Measurements from ENCODE around the gene BTN1A1. TPM values are rescaled to one million over a fixed set of nuclear protein-coding genes. Genes with fewer than 3 reads are reported as not detected.

BTN1A1 gene, protein sequence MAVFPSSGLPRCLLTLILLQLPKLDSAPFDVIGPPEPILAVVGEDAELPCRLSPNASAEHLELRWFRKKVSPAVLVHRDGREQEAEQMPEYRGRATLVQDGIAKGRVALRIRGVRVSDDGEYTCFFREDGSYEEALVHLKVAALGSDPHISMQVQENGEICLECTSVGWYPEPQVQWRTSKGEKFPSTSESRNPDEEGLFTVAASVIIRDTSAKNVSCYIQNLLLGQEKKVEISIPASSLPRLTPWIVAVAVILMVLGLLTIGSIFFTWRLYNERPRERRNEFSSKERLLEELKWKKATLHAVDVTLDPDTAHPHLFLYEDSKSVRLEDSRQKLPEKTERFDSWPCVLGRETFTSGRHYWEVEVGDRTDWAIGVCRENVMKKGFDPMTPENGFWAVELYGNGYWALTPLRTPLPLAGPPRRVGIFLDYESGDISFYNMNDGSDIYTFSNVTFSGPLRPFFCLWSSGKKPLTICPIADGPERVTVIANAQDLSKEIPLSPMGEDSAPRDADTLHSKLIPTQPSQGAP
- polyA plus RNA-seq (not detected in 3 replicates), polyA minus RNA-seq (not detected in 3 replicates)
- not detected for polyA plus RNA-seq (2011; ENCODE audit: low read depth)
- polyA plus RNA-seq (2011; cell fraction: cytosol; rRNA removed): not detected in 2 replicates
- polyA plus RNA-seq (2011; cell fraction: nucleus; rRNA removed): not detected in 2 replicates
- not detected in 2 replicates for polyA plus RNA-seq (2012; ENCODE audit: low replicate concordance)
- polyA minus RNA-seq (2011; cell fraction: cytosol; rRNA and poly(A)+ RNA removed): not detected
- not detected in 2 replicates for polyA minus RNA-seq (2011; cell fraction: nucleus; rRNA and poly(A)+ RNA removed)

GRCh38 chr6:26500102-26500501 is at the start of gene BTN1A1:
Gene BTN1A1, plus strand, starts transcription at chr6:26500303. Its CDS starts 984 bp downstream, at chr6:26501287.
- no peak for DNase-seq (ENCODE audit: low read depth, low spot score)
- no peak within 1 kb of the TSS for H3K4me3 ChIP-seq (ENCODE audit: control insufficient read depth in 2 of 3, extremely low read depth in 1 of 3, insufficient read depth in 2 of 3, low read depth in 1 of 3, low read length in 3 of 3)
- peak within 1 kb of the TSS; percentile 73 for H3K4me2 ChIP-seq (ENCODE audit: control insufficient read depth, extremely low read depth, insufficient read depth, low read depth, low read length)
- H3K9me3 ChIP-seq (ENCODE audit: control insufficient read depth, low read depth, low read length): no peaks in the 10 kb centered on the region
- FAIRE-seq: no peak
- no peaks in the 10 kb centered on the region for H3K9me1 ChIP-seq (ENCODE audit: control insufficient read depth, extremely low read depth, insufficient read depth, low read length)
- TF ChIP-seq EZH2 (IDR thresholded peaks at IDR 0.05; ENCODE audit: low read length): no peak
- TF ChIP-seq, protein P1, sequence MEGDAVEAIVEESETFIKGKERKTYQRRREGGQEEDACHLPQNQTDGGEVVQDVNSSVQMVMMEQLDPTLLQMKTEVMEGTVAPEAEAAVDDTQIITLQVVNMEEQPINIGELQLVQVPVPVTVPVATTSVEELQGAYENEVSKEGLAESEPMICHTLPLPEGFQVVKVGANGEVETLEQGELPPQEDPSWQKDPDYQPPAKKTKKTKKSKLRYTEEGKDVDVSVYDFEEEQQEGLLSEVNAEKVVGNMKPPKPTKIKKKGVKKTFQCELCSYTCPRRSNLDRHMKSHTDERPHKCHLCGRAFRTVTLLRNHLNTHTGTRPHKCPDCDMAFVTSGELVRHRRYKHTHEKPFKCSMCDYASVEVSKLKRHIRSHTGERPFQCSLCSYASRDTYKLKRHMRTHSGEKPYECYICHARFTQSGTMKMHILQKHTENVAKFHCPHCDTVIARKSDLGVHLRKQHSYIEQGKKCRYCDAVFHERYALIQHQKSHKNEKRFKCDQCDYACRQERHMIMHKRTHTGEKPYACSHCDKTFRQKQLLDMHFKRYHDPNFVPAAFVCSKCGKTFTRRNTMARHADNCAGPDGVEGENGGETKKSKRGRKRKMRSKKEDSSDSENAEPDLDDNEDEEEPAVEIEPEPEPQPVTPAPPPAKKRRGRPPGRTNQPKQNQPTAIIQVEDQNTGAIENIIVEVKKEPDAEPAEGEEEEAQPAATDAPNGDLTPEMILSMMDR (optimal IDR thresholded peaks at IDR 0.05 in 1 of 3, IDR thresholded peaks at IDR 0.05 in 1 of 3, conservative IDR thresholded peaks at IDR 0.05 in 1 of 3; ENCODE audit: extremely low read depth in 1 of 3, insufficient read depth in 2 of 3, low read length in 3 of 3): no peak
- peaks cover 4% of the 10 kb centered on the region for H3K4me1 ChIP-seq (ENCODE audit: control insufficient read depth, extremely low read depth, insufficient read depth, low read length)
- dilution Hi-C loops (cut with MboI; ENCODE audit: extremely low pct_ligation_motif_present, low sequenced_read_pairs): no loop called here
- no peaks in the 10 kb centered on the region for H4K20me1 ChIP-seq (ENCODE audit: control insufficient read depth, extremely low read depth, insufficient read depth, low read length)
- no peak within 1 kb of the TSS for H2AFZ ChIP-seq (ENCODE audit: control insufficient read depth, low read length)
- no peaks in the 10 kb centered on the region for H3K79me2 ChIP-seq (ENCODE audit: control insufficient read depth, insufficient read depth, low read length)
- H3K27me3 ChIP-seq (ENCODE audit: control insufficient read depth, extremely low read depth, insufficient read depth, low read length): peaks cover 25% of the 10 kb centered on the region
- H3K36me3 ChIP-seq (ENCODE audit: control insufficient read depth in 2 of 2, extremely low read depth in 1 of 2, insufficient read depth in 2 of 2, low read length in 2 of 2): no peaks in the 10 kb centered on the region
- H3K9ac ChIP-seq (ENCODE audit: control insufficient read depth, extremely low read depth, insufficient read depth, low read length): no peak within 1 kb of the TSS
- H3K27ac ChIP-seq (ENCODE audit: control insufficient read depth, insufficient read depth, low read length): no peak within 1 kb of the TSS

DNA sequence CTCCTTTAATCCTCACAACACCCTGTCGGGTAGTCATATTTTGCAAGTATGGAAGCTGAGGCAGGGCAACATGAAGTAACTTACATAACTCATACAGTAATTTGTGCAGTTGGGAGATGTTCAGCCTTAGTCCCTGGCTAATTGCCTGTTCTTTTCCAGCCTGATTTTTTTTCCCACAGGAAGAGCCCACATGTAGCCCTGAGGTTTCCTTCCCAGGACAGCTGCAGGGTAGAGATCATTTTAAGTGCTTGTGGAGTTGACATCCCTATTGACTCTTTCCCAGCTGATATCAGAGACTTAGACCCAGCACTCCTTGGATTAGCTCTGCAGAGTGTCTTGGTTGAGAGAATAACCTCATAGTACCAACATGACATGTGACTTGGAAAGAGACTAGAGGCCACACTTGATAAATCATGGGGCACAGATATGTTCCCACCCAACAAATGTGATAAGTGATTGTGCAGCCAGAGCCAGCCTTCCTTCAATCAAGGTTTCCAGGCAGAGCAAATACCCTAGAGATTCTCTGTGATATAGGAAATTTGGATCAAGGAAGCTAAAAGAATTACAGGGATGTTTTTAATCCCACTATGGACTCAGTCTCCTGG is 47.4 kb upstream of the BTN1A1 start:
- Histone ChIP-seq H3K27ac (ENCODE audit: control insufficient read depth, insufficient read depth, low read length) (no peak overlapping the region), H3K9me3 (ENCODE audit: control insufficient read depth, low read depth, low read length) (no peaks in the 10 kb centered on the region), H4K20me1 (ENCODE audit: control insufficient read depth, extremely low read depth, insufficient read depth, low read length) (no peaks in the 10 kb centered on the region), H2AFZ (ENCODE audit: control insufficient read depth, low read length) (no peak overlapping the region), H3K36me3 (ENCODE audit: control insufficient read depth in 2 of 2, extremely low read depth in 1 of 2, insufficient read depth in 2 of 2, low read length in 2 of 2) (no peaks in the 10 kb centered on the region), H3K4me2 (ENCODE audit: control insufficient read depth, extremely low read depth, insufficient read depth, low read depth, low read length) (no peak overlapping the region), H3K4me3 (ENCODE audit: control insufficient read depth in 2 of 3, extremely low read depth in 1 of 3, insufficient read depth in 2 of 3, low read depth in 1 of 3, low read length in 3 of 3) (no peak overlapping the region), H3K4me1 (ENCODE audit: control insufficient read depth, extremely low read depth, insufficient read depth, low read length) (peaks cover 11% of the 10 kb centered on the region), H3K9me1 (ENCODE audit: control insufficient read depth, extremely low read depth, insufficient read depth, low read length) (no peaks in the 10 kb centered on the region), H3K27me3 (ENCODE audit: control insufficient read depth, extremely low read depth, insufficient read depth, low read length) (no peaks in the 10 kb centered on the region), H3K79me2 (ENCODE audit: control insufficient read depth, insufficient read depth, low read length) (no peaks in the 10 kb centered on the region), H3K9ac (ENCODE audit: control insufficient read depth, extremely low read depth, insufficient read depth, low read length) (no peak overlapping the region)
- dilution Hi-C loops (cut with MboI; ENCODE audit: extremely low pct_ligation_motif_present, low sequenced_read_pairs): no loop called here
- TF ChIP-seq EZH2 (IDR thresholded peaks at IDR 0.05; ENCODE audit: low read length): no peak
- TF ChIP-seq, protein P1 (optimal IDR thresholded peaks at IDR 0.05 in 1 of 3, IDR thresholded peaks at IDR 0.05 in 1 of 3, conservative IDR thresholded peaks at IDR 0.05 in 1 of 3; ENCODE audit: extremely low read depth in 1 of 3, insufficient read depth in 2 of 3, low read length in 3 of 3): no peak
- DNase-seq (ENCODE audit: low read depth, low spot score): no peak
- no peak for FAIRE-seq

All from keratinocyte (primary cell).